GM15510 (cell line): ENCODE measurements around the gene UBB.

ENCODE experiments used
- POLR2A ChIP-seq: IDR thresholded peaks from 3 replicates; pipeline ENCODE4 v1.6.1; 2011; ENCODE audit warnings: borderline replicate concordance; ENCODE audit not compliant: insufficient read length; ENCODE audit errors: extremely low read depth

The UBB gene

DNA sequence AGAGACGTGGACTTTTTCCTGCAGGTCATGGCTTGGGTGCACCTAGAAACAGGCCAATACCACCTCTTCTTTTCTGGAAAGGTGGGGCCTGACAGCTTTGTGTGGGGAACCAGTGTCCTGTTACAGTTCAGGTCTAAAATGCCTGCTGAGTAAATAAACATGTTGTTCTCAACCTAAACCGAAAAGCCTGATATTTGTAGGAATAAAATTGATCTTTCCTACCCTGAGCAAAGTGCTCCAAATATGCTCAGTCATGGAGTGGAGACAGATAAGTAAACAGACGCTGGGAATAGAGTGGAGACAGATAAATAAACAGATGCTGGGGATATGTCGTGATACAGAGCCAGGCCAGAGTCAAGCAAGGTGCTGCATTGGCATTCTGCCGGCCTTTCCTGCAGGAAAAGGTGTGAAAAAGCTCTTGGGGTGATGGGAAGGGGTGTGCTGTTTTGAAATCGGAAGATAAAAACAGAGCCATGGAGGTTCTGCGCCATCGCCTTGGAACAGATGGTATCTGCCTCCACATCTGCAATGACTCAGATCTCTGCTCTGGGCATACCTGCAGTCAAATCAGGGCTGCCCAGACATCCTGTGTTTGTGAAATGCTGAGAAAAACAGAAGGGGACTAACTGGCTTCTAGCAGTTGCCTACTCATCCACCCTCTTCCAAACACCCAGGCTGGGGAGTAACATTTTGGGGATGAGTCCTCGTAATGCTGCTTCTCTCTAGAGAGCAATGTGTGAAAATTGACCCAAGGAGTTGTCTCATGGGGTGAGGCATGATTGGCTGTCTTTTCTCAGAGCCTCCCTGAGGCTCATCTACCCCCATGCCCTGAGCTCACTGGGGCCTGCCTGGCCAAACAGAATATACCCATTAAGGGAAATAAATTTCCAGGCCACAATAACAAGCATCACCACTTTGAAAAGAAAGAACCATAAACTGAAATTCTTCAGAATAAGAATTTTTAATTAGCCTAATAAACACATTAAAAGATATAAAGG, 17.7 kb downstream of the UBB start:
- TF ChIP-seq POLR2A, result no peak

- no peak for TF ChIP-seq POLR2A
Observed at GRCh38 chr17:16406742-16407674, 26.1 kb downstream of the UBB start.

DNA sequence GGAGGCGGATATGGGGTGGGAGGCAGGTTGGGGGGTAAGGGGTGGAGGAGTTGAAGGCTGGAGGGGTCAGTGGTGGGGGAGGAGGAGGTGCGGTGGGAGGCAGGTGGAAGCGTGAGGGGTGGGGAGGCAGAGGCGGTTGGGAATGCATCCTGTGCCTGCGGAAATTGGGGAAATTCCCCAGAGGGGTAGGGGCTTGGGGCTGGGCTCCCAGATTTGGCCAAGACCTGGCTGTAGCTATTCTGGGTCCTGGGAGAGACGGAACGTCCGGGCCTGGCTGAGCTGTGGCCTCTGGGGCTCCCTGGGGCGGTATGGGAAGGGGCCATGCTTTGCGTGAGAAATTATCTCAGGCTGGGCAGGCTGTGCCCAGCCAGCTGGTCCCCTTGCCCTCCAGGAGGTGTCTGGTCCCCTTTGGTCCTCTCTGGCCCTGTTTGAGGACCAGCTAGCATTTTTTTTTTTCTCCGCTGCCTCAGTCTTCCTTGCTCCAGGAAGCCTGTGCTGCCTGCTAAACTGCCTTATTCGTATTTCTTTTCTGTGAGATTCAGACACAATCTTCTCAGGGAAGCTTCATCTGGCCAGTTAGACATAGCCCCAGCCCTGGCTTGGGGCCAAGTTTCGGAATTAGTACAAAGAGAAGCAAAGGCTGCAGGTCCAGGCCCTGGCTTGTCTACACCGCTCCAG, 27.2 kb downstream of the UBB start:
- no peak for TF ChIP-seq POLR2A

DNA sequence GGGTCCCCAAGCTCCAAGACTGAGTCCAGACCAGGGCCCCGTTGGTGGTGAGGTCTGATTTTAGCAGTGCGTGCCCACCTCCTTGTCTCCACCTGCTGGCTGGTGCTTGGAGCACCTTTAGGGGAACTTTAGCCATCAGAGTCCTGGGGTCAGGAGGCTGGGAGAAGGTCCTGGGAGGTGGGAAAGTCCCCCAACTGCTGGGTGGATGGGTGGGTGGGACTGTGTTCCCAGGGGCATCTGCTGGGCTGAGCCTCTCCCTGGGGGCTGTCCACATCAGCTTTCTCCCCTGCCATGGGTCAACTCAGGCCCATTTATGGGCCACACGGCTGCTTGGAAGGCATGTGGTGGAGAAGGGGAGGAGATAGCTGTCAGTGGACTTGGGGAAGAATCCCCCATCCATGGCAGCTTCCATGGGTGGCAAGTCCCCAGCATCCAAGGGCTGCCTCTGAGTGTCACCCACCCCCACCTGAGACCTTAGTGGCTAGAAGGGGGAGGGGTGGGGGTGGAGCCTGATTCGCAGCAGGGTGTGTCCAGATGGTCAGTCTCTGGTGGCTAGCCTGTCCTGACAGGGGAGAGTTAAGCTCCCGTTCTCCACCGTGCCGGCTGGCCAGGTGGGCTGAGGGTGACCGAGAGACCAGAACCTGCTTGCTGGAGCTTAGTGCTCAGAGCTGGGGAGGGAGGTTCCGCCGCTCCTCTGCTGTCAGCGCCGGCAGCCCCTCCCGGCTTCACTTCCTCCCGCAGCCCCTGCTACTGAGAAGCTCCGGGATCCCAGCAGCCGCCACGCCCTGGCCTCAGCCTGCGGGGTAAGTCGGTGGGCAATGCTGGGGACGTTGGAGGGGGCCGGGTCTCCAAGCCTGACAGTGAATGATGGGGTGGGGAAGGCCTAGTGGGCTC, 34.4 kb downstream of the UBB start, which contains the start of gene TRPV2:
Gene TRPV2 (plus strand): TSS at position 541 of the 894 bp plus-strand sequence. CDS start 2,098 bp downstream, outside the sequence.
- TF ChIP-seq POLR2A, result peak; percentile 40

DNA sequence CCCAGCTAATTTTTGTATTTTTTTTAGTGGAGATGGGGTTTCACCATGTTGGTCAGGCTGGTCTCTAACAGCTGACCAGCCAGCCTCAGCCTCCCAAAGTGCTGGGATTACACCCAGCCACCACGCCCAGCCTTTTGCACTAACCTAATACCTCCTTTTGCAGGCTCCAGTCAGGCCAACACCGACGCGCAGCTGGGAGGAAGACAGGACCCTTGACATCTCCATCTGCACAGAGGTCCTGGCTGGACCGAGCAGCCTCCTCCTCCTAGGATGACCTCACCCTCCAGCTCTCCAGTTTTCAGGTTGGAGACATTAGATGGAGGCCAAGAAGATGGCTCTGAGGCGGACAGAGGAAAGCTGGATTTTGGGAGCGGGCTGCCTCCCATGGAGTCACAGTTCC, 36.5 kb downstream of the UBB start:
- no peak for TF ChIP-seq POLR2A

GRCh38 chr17:16417896-16418684, 37.2 kb downstream of the UBB start:
- no peak for TF ChIP-seq POLR2A

GRCh38 chr17:16418685-16419068, 37.8 kb downstream of the UBB start:
- no peak for TF ChIP-seq POLR2A

DNA sequence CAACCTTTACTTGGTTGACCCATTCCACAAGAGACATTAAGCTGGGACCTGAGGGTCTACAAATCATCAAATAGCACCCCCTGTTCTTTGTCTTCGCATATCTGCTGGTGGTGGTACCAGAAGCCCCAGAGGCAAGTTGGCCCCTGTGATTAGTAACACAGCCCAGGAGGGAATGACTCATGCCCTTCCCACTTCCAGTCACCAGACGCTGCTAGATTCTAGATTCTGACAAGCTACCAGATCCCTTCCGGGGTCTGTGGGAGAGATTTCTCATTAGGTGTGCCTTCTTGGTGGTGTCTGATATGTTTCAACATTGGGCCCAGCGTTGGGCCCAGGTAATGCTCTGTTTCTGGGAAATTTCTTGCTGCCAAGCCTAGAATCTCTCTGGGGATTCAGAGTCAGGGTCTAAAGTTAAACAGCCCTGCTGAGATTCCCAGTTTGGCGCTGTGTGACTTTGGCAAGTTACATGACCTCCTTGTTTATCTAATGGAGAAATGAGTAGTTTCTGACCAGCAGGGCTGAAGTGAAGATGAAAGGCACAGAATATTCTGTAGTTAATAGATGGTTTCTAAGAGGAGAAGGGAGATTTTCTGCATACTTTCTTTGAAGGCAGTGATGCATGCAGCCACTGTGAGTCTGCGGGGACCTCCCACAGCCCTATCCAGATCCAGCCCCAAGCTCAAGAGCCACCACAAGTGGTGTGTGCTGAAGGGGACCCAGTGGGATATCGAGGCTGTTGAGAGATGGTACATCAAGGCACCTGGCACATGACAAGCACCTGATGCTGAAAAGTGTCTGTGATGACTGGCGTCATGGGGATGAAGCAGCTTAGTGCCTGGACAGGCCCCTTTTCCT, 38.4 kb downstream of the UBB start:
- TF ChIP-seq POLR2A, result no peak

- TF ChIP-seq POLR2A, result no peak
Observed at GRCh38 chr17:16419929-16420271, 39.0 kb downstream of the UBB start.

GRCh38 chr17:16422416-16422815, 41.5 kb downstream of the UBB start:
- no peak for TF ChIP-seq POLR2A

GRCh38 chr17:16423226-16423872, 42.5 kb downstream of the UBB start:
- TF ChIP-seq POLR2A, result no peak

- TF ChIP-seq POLR2A, result no peak
Observed at GRCh38 chr17:16425202-16425601, 44.3 kb downstream of the UBB start.
